Heart left ventricle (tissue), 16 donors: ENCODE data around the gene CLSTN2. TPM values are rescaled to one million over a fixed set of nuclear protein-coding genes. Genes with fewer than 3 reads are reported as not detected.
A peak's percentile ranks its signal among the peaks of the same experiment; 100 is the strongest.

Experiments
- ATAC-seq, 4 donors: fragments of 200-7000 bp; cut with Tn5 transposase; one replicate each; pipeline ENCODE4 v1.9.1; 2020 to 2022; ENCODE audit warnings: moderate library complexity in 4 of 4, mild to moderate bottlenecking in 3 of 4, moderate number of reproducible peaks in 1 of 4
- DNase-seq, 5 donors: peaks; one replicate each; pipeline ENCODE4 v3.0.0-alpha.2; 2020
- H3K27ac ChIP-seq, 12 donors: fragments of 200-600 bp; sonication (generic) in 4 of 12; one replicate each; pipeline versions ENCODE4 v1.5.0 to v1.8.0; 2016 to 2022; ENCODE audit warnings: mild to moderate bottlenecking in 2 of 12
- H3K27me3 ChIP-seq, 9 donors: fragments of 200-600 bp; sonication (generic) in 2 of 9; one replicate each; pipeline versions ENCODE4 v1.5.1 to v1.8.0; 2016 to 2022; ENCODE audit warnings: mild to moderate bottlenecking in 3 of 9
- H3K36me3 ChIP-seq, 9 donors: fragments of 200-600 bp; sonication (generic) in 2 of 9; one replicate each; pipeline versions ENCODE4 v1.5.0 to v1.8.0; 2018 to 2022; ENCODE audit warnings: mild to moderate bottlenecking in 2 of 9
- H3K4me1 ChIP-seq, 12 donors: fragments of 200-600 bp; sonication (generic) in 4 of 12; one replicate each; pipeline versions ENCODE4 v1.5.0 to v1.8.0; 2016 to 2022; ENCODE audit warnings: mild to moderate bottlenecking in 3 of 12
- H3K4me3 ChIP-seq, 12 donors: fragments of 200-600 bp; sonication (generic) in 4 of 12; one replicate each; pipeline versions ENCODE4 v1.5.0 to v1.8.0; 2017 to 2022; ENCODE audit warnings: mild to moderate bottlenecking in 9 of 12, moderate library complexity in 4 of 12
- H3K9me3 ChIP-seq, 12 donors: fragments of 200-600 bp; sonication (generic) in 4 of 12; one replicate each; pipeline versions ENCODE4 v1.5.0 to v1.8.0; 2016 to 2022; ENCODE audit warnings: mild to moderate bottlenecking in 1 of 12
- POLR2A ChIP-seq, 2 donors: fragments of 450-650 bp; IDR thresholded peaks; one replicate each; pipeline ENCODE4 v1.6.1; 2017; ENCODE audit warnings: antibody characterized with exemption in 2 of 2, mild to moderate bottlenecking in 2 of 2, moderate library complexity in 2 of 2
- WGBS, 4 donors: extraction: QIAGEN DNeasy Blood & Tissue Kit in 2 of 4; methylation state at CpG; one replicate each; pipeline versions ENCODE4 v1.1.5 to v1.1.7; 2013 to 2018; 5-methylcytosine and 5-hydroxymethylcytosine counted together
- intact Hi-C, 10 donors: fragments of 100-400 bp; cut with DNase I; formaldehyde crosslinking; loops; one replicate each; pipeline versions ENCODE4 v1.11.1 to v1.14.2; 2022
- polyA plus RNA-seq, 2 donors: library from polyadenylated mRNA; stranded (reverse); fragments of 200-250 nt; gene quantifications; one replicate each; pipeline ENCODE4 v1.2.3, GENCODE V29; 2013
- total RNA-seq, 9 donors: library from RNA; depleted of rRNA in 2 of 9; stranded (reverse); fragments of >200 nt in 2 of 9; fragmentation: NEBNext Ultra II Directional in 3 of 9; extraction: Animal tissue kit (Norgen Biotek cat#: 25700) in 3 of 9; gene quantifications; one replicate each; pipeline versions ENCODE4 v1.1.0 to v1.2.4, GENCODE V29; 2016 to 2023
- TF ChIP-seq, protein P1 (sequence below), 12 donors: fragments of 200-600 bp; sonication (generic) in 4 of 12; IDR thresholded peaks; one replicate each; pipeline versions ENCODE4 v1.5.0 to v1.8.0; 2018 to 2022; ENCODE audit warnings: antibody characterized with exemption in 12 of 12, mild to moderate bottlenecking in 5 of 12
- donor health status: ischemic (EF 13 %, LVEDD 7.1; RV severe dilation, severe dysfunction).
- donor health status: healthy with polysubstance abuse.
- donor health status: DM: no; HTN: yes; CAD: no.
- donor health status: DM: no; HTN: no; CAD: no.
- donor health status: ischemic (EF 25% LVEDD 6.9; RV normal size, moderate dysfunction).
- donor health status: ischemic (EF 25% LVEDD 5.7; RV mildly dilated, moderate dysfunction).
- donor health status: healthy.
- donor health status: DM: yes; HTN: yes; CAD: no.
- donor health status: ischemic (EF 35%, LVEDD 5.7; RV mildly dilated, moderate dysfunction).
- donor health status: nonischemic (EF 11% LVEDD 7.7; RV severe dilation, severe dysfunction).
- donor health status: DM: yes; HTN: yes; CAD: no.
- donor health status: PGD.
- donor health status: ischemic (EF 29% LVEDD 5.4; RV normal size, mild dysfunction).
- donor health status: nonischemic (EF 23%, LVEDD 6.1; RV moderate dilation, normal function).

CLSTN2 gene
- total and polyA plus RNA-seq, 11 donors: 0.69 to 7.6 (median 3.9) TPM

DNA sequence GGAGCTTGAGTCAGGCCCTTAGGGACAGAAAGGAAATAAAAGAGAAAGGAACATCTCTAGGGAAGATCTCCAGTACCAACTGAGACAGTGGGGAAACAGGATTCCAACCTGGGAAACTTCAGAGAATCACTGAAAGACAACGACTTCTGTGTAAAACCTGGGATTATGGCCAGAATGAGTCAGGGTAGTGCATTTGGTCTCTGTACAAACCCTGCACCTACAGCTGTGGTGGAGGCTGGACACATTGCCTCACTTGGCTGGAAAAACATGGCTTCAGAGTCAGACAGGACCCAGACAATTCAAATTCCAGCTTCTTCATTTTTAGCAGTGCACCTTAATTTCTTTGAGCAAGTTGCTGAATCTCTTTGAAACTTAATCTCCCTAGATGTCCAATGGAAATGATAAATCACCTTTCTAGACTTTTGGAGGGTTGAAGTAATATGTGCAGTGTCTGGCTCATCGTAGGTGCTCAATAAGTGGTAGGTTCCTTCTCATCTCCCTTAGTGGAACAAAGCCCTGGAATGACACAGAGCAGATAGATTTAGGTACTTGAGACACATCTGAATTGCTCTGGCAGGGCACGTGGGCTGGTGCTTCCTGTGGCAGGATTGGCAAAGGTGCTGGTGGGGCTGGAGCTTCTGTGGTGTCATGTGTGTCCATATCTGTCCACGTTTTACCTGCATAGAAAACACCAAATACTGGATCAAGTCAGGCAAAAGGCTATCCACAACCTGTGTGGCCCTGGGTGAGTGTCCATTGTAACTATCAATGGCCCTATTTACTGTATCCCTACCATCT, 6.1 kb upstream of the CLSTN2 start:
- ATAC-seq: peak in 1 of 4 donors; percentile 50
- TF ChIP-seq, protein P1, sequence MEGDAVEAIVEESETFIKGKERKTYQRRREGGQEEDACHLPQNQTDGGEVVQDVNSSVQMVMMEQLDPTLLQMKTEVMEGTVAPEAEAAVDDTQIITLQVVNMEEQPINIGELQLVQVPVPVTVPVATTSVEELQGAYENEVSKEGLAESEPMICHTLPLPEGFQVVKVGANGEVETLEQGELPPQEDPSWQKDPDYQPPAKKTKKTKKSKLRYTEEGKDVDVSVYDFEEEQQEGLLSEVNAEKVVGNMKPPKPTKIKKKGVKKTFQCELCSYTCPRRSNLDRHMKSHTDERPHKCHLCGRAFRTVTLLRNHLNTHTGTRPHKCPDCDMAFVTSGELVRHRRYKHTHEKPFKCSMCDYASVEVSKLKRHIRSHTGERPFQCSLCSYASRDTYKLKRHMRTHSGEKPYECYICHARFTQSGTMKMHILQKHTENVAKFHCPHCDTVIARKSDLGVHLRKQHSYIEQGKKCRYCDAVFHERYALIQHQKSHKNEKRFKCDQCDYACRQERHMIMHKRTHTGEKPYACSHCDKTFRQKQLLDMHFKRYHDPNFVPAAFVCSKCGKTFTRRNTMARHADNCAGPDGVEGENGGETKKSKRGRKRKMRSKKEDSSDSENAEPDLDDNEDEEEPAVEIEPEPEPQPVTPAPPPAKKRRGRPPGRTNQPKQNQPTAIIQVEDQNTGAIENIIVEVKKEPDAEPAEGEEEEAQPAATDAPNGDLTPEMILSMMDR (IDR thresholded peaks at IDR 0.05): no peak
- TF ChIP-seq POLR2A (IDR thresholded peaks at IDR 0.05): no peak

DNA sequence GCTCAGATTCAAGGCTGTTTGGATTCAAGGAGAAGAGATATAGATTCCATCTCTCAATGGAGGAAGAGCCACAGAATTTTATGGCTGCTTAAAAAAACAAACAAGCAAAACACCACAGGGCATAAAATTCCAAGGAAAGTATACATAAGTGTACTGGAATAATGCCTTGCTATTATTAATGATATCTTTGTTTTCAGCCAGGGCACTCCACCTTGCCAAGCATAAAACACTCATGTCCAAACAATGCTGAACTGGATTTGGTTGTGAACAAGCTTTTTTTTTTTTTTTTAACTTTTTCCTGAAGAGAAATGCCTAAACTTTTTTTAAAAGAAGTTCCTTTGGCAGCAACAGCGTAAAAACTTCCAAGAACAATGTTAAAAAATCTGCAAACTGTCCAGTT, 4.8 kb upstream of the CLSTN2 start:
- intact Hi-C loops: loop anchor here in 9 of 10 donors (5.0 to 10.0 kb wide), 8 partner anchors 205 to 565 kb away; no protein-coding TSS in a partner anchor
- Histone ChIP-seq H3K9me3 (no peaks in the 10 kb centered on the region), H3K27me3 (peaks cover 0 to 25% (median 0%) of the 10 kb centered on the region in 9 donors), H3K27ac (no peak overlapping the region), H3K4me1 (peaks cover 0 to 10% (median 0%) of the 10 kb centered on the region in 12 donors), H3K36me3 (no peaks in the 10 kb centered on the region), H3K4me3 (no peak overlapping the region)
- ATAC-seq (no peak), DNase-seq (no peak)
- no peak for TF ChIP-seq POLR2A (IDR thresholded peaks at IDR 0.05)
- TF ChIP-seq, protein P1 (IDR thresholded peaks at IDR 0.05): no peak
- 62 to 76% (median 69%) methylated on average over 1 of the region's 1 CpG for WGBS, 4 donors

More for the DNA sequence above, 6.1 kb upstream of the CLSTN2 start:
- Histone ChIP-seq H3K4me3 (no peak overlapping the region), H3K27ac (no peak overlapping the region), H3K4me1 (no peaks in the 10 kb centered on the region), H3K9me3 (no peaks in the 10 kb centered on the region), H3K36me3 (no peaks in the 10 kb centered on the region), H3K27me3 (peaks cover 0 to 14% (median 0%) of the 10 kb centered on the region in 9 donors)
- WGBS, 4 donors: 58 to 63% (median 58%) methylated on average over 4 of the region's 4 CpGs
- intact Hi-C loops: loop anchor here in 1 of 10 donors (5.0 kb wide), 1 partner anchor 212 kb away; no protein-coding TSS in a partner anchor
- DNase-seq: no peak

DNA sequence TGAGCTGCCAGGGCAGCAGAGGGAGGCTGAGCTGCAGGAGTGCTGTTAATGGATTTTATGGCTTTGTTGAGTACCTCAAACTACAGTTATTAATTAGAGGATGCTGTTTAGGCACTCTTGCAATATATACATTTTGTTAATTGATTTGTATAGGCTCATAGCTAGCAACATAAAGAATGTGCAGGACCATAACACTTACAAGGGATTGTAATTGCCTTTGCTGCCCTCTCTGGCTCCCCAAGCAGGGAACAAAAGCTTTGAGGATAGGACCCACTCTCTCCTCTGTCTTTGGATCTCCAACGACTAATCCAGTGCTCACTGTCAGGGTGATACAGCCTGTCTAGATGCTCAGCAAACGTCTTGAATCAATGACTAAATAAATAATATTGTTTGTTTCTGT, 1.2 kb upstream of the CLSTN2 start:
- DNase-seq (no peak), ATAC-seq (no peak)
- peaks cover 0 to 27% (median 12%) of the 10 kb centered on the region in 12 donors for H3K4me1 ChIP-seq
- H3K27me3 ChIP-seq: peaks cover 0 to 44% (median 4%) of the 10 kb centered on the region in 9 donors
- H3K4me3 ChIP-seq: no peak overlapping the region
- H3K9me3 ChIP-seq: no peaks in the 10 kb centered on the region
- intact Hi-C loops: loop anchor here in 9 of 10 donors (1.0 to 10.0 kb wide), 12 partner anchors 209 to 561 kb away; no protein-coding TSS in a partner anchor
- H3K27ac ChIP-seq: no peak overlapping the region
- H3K36me3 ChIP-seq: no peaks in the 10 kb centered on the region
- TF ChIP-seq POLR2A (IDR thresholded peaks at IDR 0.05): no peak
- TF ChIP-seq, protein P1 (IDR thresholded peaks at IDR 0.05): no peak
- WGBS, 4 donors: 18 to 27% (median 23%) methylated on average over 2 of the region's 2 CpGs

DNA sequence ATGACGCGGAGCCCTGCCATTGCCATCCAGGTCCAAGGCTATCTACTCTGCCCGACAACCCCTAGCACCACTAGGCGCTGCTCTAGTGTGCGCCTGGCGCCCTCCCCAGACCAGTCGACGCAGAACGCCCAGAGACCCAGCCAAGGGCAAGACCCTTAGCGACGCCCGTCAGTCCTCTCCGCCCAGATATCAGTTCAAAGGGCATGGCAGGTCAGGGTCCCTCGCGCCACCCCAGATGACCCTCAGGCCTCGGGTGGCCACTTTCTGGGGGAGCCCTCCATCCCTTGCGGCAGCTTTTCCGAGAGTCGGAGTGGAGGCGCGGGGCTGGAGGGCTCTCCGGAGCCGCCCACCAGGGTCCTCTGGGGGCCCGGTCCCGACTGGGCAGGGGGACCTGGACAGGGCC, 371 bp upstream of the CLSTN2 start:
- H3K9me3 ChIP-seq: no peaks in the 10 kb centered on the region
- H3K36me3 ChIP-seq: no peaks in the 10 kb centered on the region
- WGBS, 4 donors: 2 to 3% (median 2%) methylated on average over 16 to 25 of the region's 25 CpGs
- no peak for TF ChIP-seq POLR2A (IDR thresholded peaks at IDR 0.05)
- TF ChIP-seq, protein P1 (IDR thresholded peaks at IDR 0.05): peak in 11 of 12 donors; percentile 19 to 61 (median 47)
- H3K4me3 ChIP-seq: peak overlapping the region; percentile 39 to 76 (median 56)
- DNase-seq: peak; percentile 47 to 83 (median 78)
- H3K27ac ChIP-seq: peak overlapping the region in 3 of 12 donors; percentile 22 to 37 (median 29)
- peaks cover 0 to 27% (median 12%) of the 10 kb centered on the region in 12 donors for H3K4me1 ChIP-seq
- peaks cover 0 to 50% (median 4%) of the 10 kb centered on the region in 9 donors for H3K27me3 ChIP-seq
- ATAC-seq: peak; percentile 89 to 94 (median 94)
- intact Hi-C loops: loop anchor here in 9 of 10 donors (1.0 to 10.0 kb wide), 16 partner anchors 43 to 928 kb away; no protein-coding TSS in a partner anchor
